SU-DHL-6 (cell line): ENCODE results near the gene KCNQ1OT1.

Experiments used
- H2AFZ ChIP-seq: fragments of 200-600 bp; sonication (generic); 2 replicates; pipeline ENCODE4 v1.6.1; 2014; ENCODE audit warnings: low read depth, mild to moderate bottlenecking, moderate library complexity, mixed read lengths, antibody characterized with exemption, low read length; ENCODE audit not compliant: severe bottlenecking
- H3F3A ChIP-seq: fragments of 200-600 bp; shearing (Covaris generic); 2 replicates; pipeline ENCODE4 v1.6.0; 2016; ENCODE audit warnings: antibody characterized with exemption, mild to moderate bottlenecking; ENCODE audit not compliant: insufficient read depth
- H3K27ac ChIP-seq: fragments of 200-600 bp; sonication (generic); 2 replicates; pipeline ENCODE4 v1.5.1; 2016; ENCODE audit warnings: low read depth, mild to moderate bottlenecking, low read length, moderate library complexity, mixed read lengths
- H3K27me3 ChIP-seq: fragments of 200-600 bp; sonication (generic), shearing (Covaris generic); 2 replicates; pipeline ENCODE4 v1.6.0; 2014; ENCODE audit warnings: mild to moderate bottlenecking, low read length
- H3K36me3 ChIP-seq: fragments of 200-600 bp; sonication (generic); 2 replicates; pipeline ENCODE4 v1.6.1; 2014; ENCODE audit warnings: mild to moderate bottlenecking, low read length, mixed read lengths
- H3K4me2 ChIP-seq: fragments of 300-600, 200-600 bp; shearing (Covaris generic), sonication (generic); 2 replicates; pipeline ENCODE4 v1.6.0; 2014; ENCODE audit warnings: low read length, low read depth, mild to moderate bottlenecking; ENCODE audit not compliant: poor library complexity, severe bottlenecking
- H3K4me3 ChIP-seq: fragments of 200-600 bp; sonication (generic); 2 replicates; pipeline ENCODE4 v1.5.1; 2014; ENCODE audit warnings: antibody characterized with exemption, low read length, mild to moderate bottlenecking, mixed read lengths; ENCODE audit not compliant: insufficient read depth, poor library complexity, severe bottlenecking
- H3K79me2 ChIP-seq: fragments of 200-600 bp; sonication (generic); 2 replicates; pipeline ENCODE4 v1.6.1; 2014; ENCODE audit warnings: mild to moderate bottlenecking, low read length, moderate library complexity; ENCODE audit not compliant: insufficient read depth
- H3K9ac ChIP-seq: fragments of 200-600 bp; sonication (generic); 2 replicates; pipeline ENCODE4 v1.7.0; 2014; ENCODE audit warnings: mild to moderate bottlenecking, low read length
- H3K9me2 ChIP-seq: fragments of 200-600 bp; sonication (generic); replicated peaks from 2 replicates; pipeline ENCODE4 v1.6.1; 2014; ENCODE audit warnings: low read length; ENCODE audit not compliant: insufficient read depth
- H3K9me3 ChIP-seq: fragments of 200-600 bp; sonication (generic); 2 replicates; pipeline ENCODE4 v1.6.1; 2014; ENCODE audit warnings: low read length, mixed read lengths; ENCODE audit not compliant: insufficient read depth
- H4K20me1 ChIP-seq: fragments of 200-600 bp; sonication (generic); 2 replicates; pipeline ENCODE4 v1.6.1; 2014; ENCODE audit warnings: low read depth, mild to moderate bottlenecking, antibody characterized with exemption, low read length, moderate library complexity, mixed read lengths
- CTCF ChIP-seq: fragments of 200-600 bp; sonication (generic); IDR thresholded peaks from one replicate; pipeline ENCODE4 v1.5.1; 2017; ENCODE audit warnings: antibody characterized with exemption, mild to moderate bottlenecking, low read length, moderate library complexity; ENCODE audit not compliant: insufficient read depth, poor library complexity, severe bottlenecking
- EZH2phosphoT487 ChIP-seq: fragments of 200-600 bp; sonication (generic), shearing (Covaris generic); conservative IDR thresholded peaks from 2 replicates; pipeline ENCODE4 v1.6.1; 2018; ENCODE audit warnings: mild to moderate bottlenecking, antibody characterized with exemption, low read length, moderate library complexity, mixed read lengths

The KCNQ1OT1 gene

GRCh38 chr11:2574553-2575535 is 125.0 kb downstream of the KCNQ1OT1 start:
- Histone ChIP-seq H3K36me3 (no peaks in the 10 kb centered on the region), H3K79me2 (no peaks in the 10 kb centered on the region), H2AFZ (no peak overlapping the region), H3K27ac (no peak overlapping the region), H3F3A (no peaks in the 10 kb centered on the region), H3K9me2 (no peaks in the 10 kb centered on the region), H3K4me2 (no peak overlapping the region), H3K9ac (no peak overlapping the region), H3K4me3 (no peak overlapping the region), H3K9me3 (no peaks in the 10 kb centered on the region), H3K27me3 (no peaks in the 10 kb centered on the region), H4K20me1 (no peaks in the 10 kb centered on the region)
- no peak for TF ChIP-seq CTCF
- TF ChIP-seq EZH2phosphoT487 = no peak

GRCh38 chr11:2574043-2574552 is 125.7 kb downstream of the KCNQ1OT1 start:
- Histone ChIP-seq H3K36me3 (no peaks in the 10 kb centered on the region), H3K4me2 (no peak overlapping the region)
- TF ChIP-seq EZH2phosphoT487 (no peak), CTCF (no peak)

DNA sequence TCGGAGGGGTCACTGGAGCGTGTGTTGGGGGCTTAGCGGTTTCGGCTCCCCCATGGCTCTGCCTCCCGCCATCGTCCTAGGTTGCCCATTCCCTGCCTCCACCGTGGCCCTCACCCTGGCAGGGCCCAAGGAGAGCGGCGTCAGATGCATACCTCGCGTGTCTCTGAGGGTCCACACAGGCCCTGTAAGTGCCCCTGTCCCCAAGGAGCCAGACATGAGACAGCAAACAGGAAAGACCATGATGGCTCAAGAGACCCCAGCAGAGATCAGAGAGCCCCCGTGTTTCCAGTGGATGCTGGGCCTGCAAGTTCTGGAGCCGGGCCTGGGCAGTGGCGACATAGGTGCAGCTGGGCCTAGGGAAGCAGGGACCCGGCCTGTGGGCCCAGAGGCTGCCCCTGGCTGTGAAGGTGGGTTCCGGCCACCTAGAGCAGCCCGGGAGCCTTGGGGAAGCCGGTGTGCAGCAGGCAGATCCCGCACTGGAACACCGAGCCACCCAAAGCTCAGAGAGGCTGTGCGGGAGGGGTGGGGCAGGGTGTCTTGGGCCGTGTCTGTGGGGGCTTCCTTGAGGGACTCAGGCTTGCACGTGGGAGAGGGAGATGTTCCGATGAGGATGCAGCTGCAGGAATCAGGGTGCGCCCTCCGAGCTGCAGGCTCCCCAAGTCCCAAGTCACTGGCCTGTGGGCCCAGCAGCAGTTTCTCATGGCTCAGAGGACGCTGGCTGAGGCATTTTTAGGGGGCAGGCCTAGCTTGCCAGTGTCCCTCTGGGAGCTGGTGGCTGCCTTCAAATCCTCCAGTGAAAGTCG is 126.4 kb downstream of the KCNQ1OT1 start:
- Histone ChIP-seq H3K27me3 (no peaks in the 10 kb centered on the region), H3F3A (no peaks in the 10 kb centered on the region), H2AFZ (no peak overlapping the region), H3K79me2 (no peaks in the 10 kb centered on the region), H3K9ac (no peak overlapping the region), H3K36me3 (no peaks in the 10 kb centered on the region), H3K9me3 (no peaks in the 10 kb centered on the region), H3K27ac (no peak overlapping the region), H3K4me3 (no peak overlapping the region), H3K9me2 (no peaks in the 10 kb centered on the region), H3K4me2 (no peak overlapping the region), H4K20me1 (no peaks in the 10 kb centered on the region)
- no peak for TF ChIP-seq EZH2phosphoT487
- TF ChIP-seq CTCF = no peak

More at GRCh38 chr11:2574043-2574552, 125.7 kb downstream of the KCNQ1OT1 start:
- Histone ChIP-seq H3F3A (no peaks in the 10 kb centered on the region), H3K9me3 (no peaks in the 10 kb centered on the region), H3K4me3 (no peak overlapping the region), H3K27me3 (no peaks in the 10 kb centered on the region), H3K79me2 (no peaks in the 10 kb centered on the region), H4K20me1 (no peaks in the 10 kb centered on the region), H3K9ac (no peak overlapping the region), H2AFZ (no peak overlapping the region), H3K27ac (no peak overlapping the region), H3K9me2 (no peaks in the 10 kb centered on the region)
